ENCODE results near the gene RPS6KB1. TPM values are rescaled to one million over a fixed set of nuclear protein-coding genes. Genes with fewer than 3 reads are reported as not detected.
"Not testable (repeated sequence)": the region's sequence is repeated elsewhere in the genome, so short reads cannot be mapped to it uniquely, and the experiment has no call there.

The RPS6KB1 gene
- total and polyA plus RNA-seq, 2 of the 8 experiments (the other 6 are each of a cell fraction or from before 2014, with no cell fraction given): 3.4 to 28.4 TPM

GRCh38 chr17:59853919-59854729 lies 38.8 kb upstream of the RPS6KB1 start:
- H3K79me2 ChIP-seq (ENCODE audit: control insufficient read depth in 1 of 2, insufficient read depth in 2 of 2, low read length in 2 of 2); H2AFZ ChIP-seq (ENCODE audit: low read length); H2BK15ac ChIP-seq (ENCODE audit: low read length); H3K4me3 ChIP-seq (ENCODE audit: extremely low read depth in 1 of 4, insufficient read depth in 2 of 4, low read depth in 3 of 4, low read length in 4 of 4); H3K79me1 ChIP-seq (ENCODE audit: low read depth, low read length); H3K4ac ChIP-seq (replicated peaks; ENCODE audit: insufficient read length, low read depth, low read length); H3K27ac ChIP-seq (ENCODE audit: low read depth, low read length); H3K18ac ChIP-seq (ENCODE audit: extremely low read depth, low read length); H3K4me1 ChIP-seq (replicated peaks in 1 of 4; ENCODE audit: control insufficient read depth in 3 of 4, insufficient read depth in 4 of 4, low read length in 3 of 4); H4K5ac ChIP-seq (ENCODE audit: insufficient read length, low read depth, low read length); H3K56ac ChIP-seq (replicated peaks; ENCODE audit: insufficient read length, low read depth, low read length); H3K14ac ChIP-seq (ENCODE audit: insufficient read length); H2AK5ac ChIP-seq (ENCODE audit: low read depth, low read length); FAIRE-seq; H2BK5ac ChIP-seq (ENCODE audit: low read depth, low read length); H3K23ac ChIP-seq (ENCODE audit: insufficient read length); H4K20me1 ChIP-seq (replicated peaks in 1 of 2; ENCODE audit: control insufficient read depth in 1 of 2, insufficient read depth in 2 of 2, low read length in 2 of 2); H3K27me3 ChIP-seq (replicated peaks in 1 of 4; ENCODE audit: control insufficient read depth in 3 of 4, extremely low read depth in 1 of 4, insufficient read depth in 3 of 4, low read length in 3 of 4); H3K36me3 ChIP-seq (ENCODE audit: control insufficient read depth in 2 of 4, insufficient read depth in 4 of 4, low read length in 3 of 4); H4K8ac ChIP-seq (ENCODE audit: extremely low read depth, insufficient read depth, low read length); H2BK120ac ChIP-seq (replicated peaks; ENCODE audit: low read depth, low read length); H3K9ac ChIP-seq (replicated peaks in 1 of 4; ENCODE audit: extremely low read depth in 1 of 4, low read depth in 3 of 4, low read length in 3 of 4); H3K23me2 ChIP-seq (ENCODE audit: low read depth, low read length); H3K4me2 ChIP-seq (ENCODE audit: insufficient read depth in 1 of 2, low read depth in 2 of 2, low read length in 2 of 2); H4K91ac ChIP-seq (replicated peaks; ENCODE audit: insufficient read length, low read length); H3K9me3 ChIP-seq (ENCODE audit: insufficient read depth in 2 of 2, low read depth in 1 of 2, low read length in 1 of 2); DNase-seq (ENCODE audit: low read depth in 1 of 2, low spot score in 2 of 2): not testable (repeated sequence)
- Histone ChIP-seq H2BK12ac (ENCODE audit: low read depth, low read length) (0 out of 2 replicates have a peak overlapping the region, but pooled peaks have one; percentile 50), H2BK20ac (ENCODE audit: low read length) (0 out of 2 replicates have a peak overlapping the region, but pooled peaks have one; percentile 25)
- WGBS, 2 experiments (ENCODE audit: extremely low coverage in 1 of 2, insufficient coverage in 1 of 2, insufficient read length in 1 of 2, insufficient replicate concordance in 2 of 2, low coverage in 1 of 2, low lambda C conversion rate in 2 of 2, missing lambda C conversion rate in 1 of 2): 94% methylated on average over 10 of the region's 10 CpGs; no CpG with 5 or more reads in 1 of the 2 experiments
- POLR2A ChIA-PET (ENCODE audit: partially characterized antibody): interaction anchor here (0.6 to 1.3 kb wide), 3 partner anchors 8 to 37 kb away, joined by 3 to 4 read pairs (median 3); no protein-coding TSS in a partner anchor
- CTCF ChIA-PET (ENCODE audit: partially characterized antibody): interaction anchor here (1.1 to 2.0 kb wide), 11 partner anchors 9 to 106 kb away, joined by 3 to 10 read pairs (median 3); no protein-coding TSS in a partner anchor

Data from H1 (cell line).